Neutrophil (primary cell): ENCODE measurements around the gene C19orf73.

ENCODE experiments used
- H3K27ac ChIP-seq: fragments of 200-600 bp; sonication (generic); 2 replicates; pipeline ENCODE4 v1.5.1; 2016; ENCODE audit warnings: mild to moderate bottlenecking, moderate library complexity
- H3K27me3 ChIP-seq: fragments of 200-600 bp; sonication (generic); 2 replicates; pipeline ENCODE4 v1.6.0; 2016; ENCODE audit warnings: mild to moderate bottlenecking
- H3K36me3 ChIP-seq: fragments of 200-600 bp; sonication (generic); 2 replicates; pipeline ENCODE4 v1.5.1; 2017
- H3K4me1 ChIP-seq, 2 experiments: fragments of 200-600 bp in 1 of 2; sonication (generic) in 1 of 2; 1 replicate in 1 of 2; 2 replicates in 1 of 2; pipeline versions ENCODE4 v1.5.1 to v1.6.1; 2013 to 2016; ENCODE audit warnings: low read depth in 1 of 2, low read length in 1 of 2, mild to moderate bottlenecking in 1 of 2, moderate library complexity in 1 of 2; ENCODE audit not compliant: control insufficient read depth in 1 of 2, insufficient read depth in 1 of 2
- H3K4me3 ChIP-seq, 2 experiments: fragments of 200-600 bp in 1 of 2; sonication (generic) in 1 of 2; 1 replicate in 1 of 2; 2 replicates in 1 of 2; pipeline ENCODE4 v1.5.1; 2013 to 2016; ENCODE audit warnings: low read depth in 1 of 2, low read length in 1 of 2, mild to moderate bottlenecking in 1 of 2, moderate library complexity in 1 of 2
- H3K9me3 ChIP-seq: fragments of 200-600 bp; sonication (generic); 2 replicates; pipeline ENCODE4 v1.5.1; 2016
- CTCF ChIP-seq: fragments of 200-600 bp; sonication (generic); IDR thresholded peaks from 2 replicates; pipeline ENCODE4 v1.5.1; 2016; ENCODE audit warnings: antibody characterized with exemption

The C19orf73 gene

DNA sequence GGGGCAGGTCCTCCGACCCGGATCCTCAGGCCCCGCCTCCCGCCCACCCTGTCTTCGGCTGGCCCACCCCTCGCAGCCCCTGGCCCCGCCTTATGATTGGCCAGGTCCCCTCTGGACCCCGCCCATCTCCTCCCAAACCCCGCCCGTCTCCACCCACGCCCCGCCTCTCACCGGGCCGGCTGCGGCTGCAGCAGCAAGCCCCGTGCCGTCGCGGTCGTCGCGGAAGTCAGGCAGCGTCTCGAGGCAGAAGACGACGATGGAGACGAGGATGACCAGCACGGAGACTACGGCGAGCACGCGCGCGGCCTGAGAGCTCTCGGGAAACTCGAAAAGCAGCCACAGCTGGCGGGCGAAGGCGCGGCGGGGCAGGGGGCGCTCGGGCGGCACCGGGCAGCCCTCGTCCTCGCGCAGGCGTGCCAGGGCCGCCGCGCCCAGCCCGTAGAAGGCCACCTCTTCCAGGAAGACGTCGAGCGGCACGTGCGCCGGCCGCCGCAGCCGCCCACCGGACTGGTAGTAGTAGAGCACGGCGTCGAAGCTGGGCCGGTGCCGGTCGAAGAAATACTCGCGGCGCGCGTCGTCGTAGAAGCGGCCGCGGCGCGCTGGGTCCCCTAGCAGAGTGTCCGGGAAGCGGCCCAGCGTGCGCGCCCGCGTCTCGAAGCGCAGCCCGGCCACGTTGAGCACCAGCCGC, 46.9 kb downstream of the C19orf73 start:
- TF ChIP-seq CTCF: no peak
- Histone ChIP-seq H3K4me3 (no peak overlapping the region), H3K4me1 (no peaks in the 10 kb centered on the region), H3K27me3 (peaks cover 82% of the 10 kb centered on the region), H3K36me3 (no peaks in the 10 kb centered on the region), H3K9me3 (no peaks in the 10 kb centered on the region), H3K27ac (no peak overlapping the region)

GRCh38 chr19:49070416-49070815, 48.5 kb downstream of the C19orf73 start:
- no peak overlapping the region for H3K27ac ChIP-seq
- H3K9me3 ChIP-seq: no peaks in the 10 kb centered on the region
- H3K4me1 ChIP-seq: no peaks in the 10 kb centered on the region
- H3K36me3 ChIP-seq: no peaks in the 10 kb centered on the region
- no peak for TF ChIP-seq CTCF
- H3K4me3 ChIP-seq: no peak overlapping the region
- H3K27me3 ChIP-seq: peaks cover 98% of the 10 kb centered on the region

GRCh38 chr19:49069026-49069425, 49.9 kb downstream of the C19orf73 start:
- H3K4me1 ChIP-seq: no peaks in the 10 kb centered on the region
- no peak overlapping the region for H3K4me3 ChIP-seq
- no peak overlapping the region for H3K27ac ChIP-seq
- no peak for TF ChIP-seq CTCF
- no peaks in the 10 kb centered on the region for H3K36me3 ChIP-seq
- no peaks in the 10 kb centered on the region for H3K9me3 ChIP-seq
- peaks cover 100% of the 10 kb centered on the region for H3K27me3 ChIP-seq
